GM21737 (cell line): ENCODE data around the gene PDGFA.

Source experiments
- ATAC-seq: cut with Tn5 transposase; IDR thresholded peaks from one replicate; pipeline ENCODE4 v1.9.1; 2021; ENCODE audit warnings: mild to moderate bottlenecking, moderate library complexity; ENCODE audit not compliant: unreplicated experiment

Gene PDGFA

GRCh38 chr7:505171-505570 lies 14.5 kb downstream of the PDGFA start:
- no peak for ATAC-seq

- no peak for ATAC-seq
Measured at GRCh38 chr7:504221-505111, 15.2 kb downstream of the PDGFA start.

GRCh38 chr7:503575-504111 lies 16.0 kb downstream of the PDGFA start:
- ATAC-seq = no peak

GRCh38 chr7:502296-502695 lies 17.4 kb downstream of the PDGFA start:
- no peak for ATAC-seq

GRCh38 chr7:501526-501925 lies 18.1 kb downstream of the PDGFA start:
- ATAC-seq = no peak

GRCh38 chr7:500521-501420 lies 18.9 kb downstream of the PDGFA start:
- ATAC-seq = no peak

GRCh38 chr7:499853-500485 lies 19.7 kb downstream of the PDGFA start:
- no peak for ATAC-seq

- no peak for ATAC-seq
Measured at GRCh38 chr7:498678-499641, 20.7 kb downstream of the PDGFA start.

- no peak for ATAC-seq
Measured at GRCh38 chr7:497946-498655, 21.5 kb downstream of the PDGFA start.

GRCh38 chr7:497346-497745 lies 22.3 kb downstream of the PDGFA start:
- no peak for ATAC-seq

- ATAC-seq = no peak
Measured at GRCh38 chr7:496528-497295, 22.9 kb downstream of the PDGFA start.

GRCh38 chr7:495761-496321 lies 23.8 kb downstream of the PDGFA start:
- ATAC-seq = no peak

GRCh38 chr7:495326-495725 lies 24.3 kb downstream of the PDGFA start:
- ATAC-seq = no peak

- no peak for ATAC-seq
Measured at GRCh38 chr7:494906-495305, 24.7 kb downstream of the PDGFA start.

GRCh38 chr7:494259-494687 lies 25.4 kb downstream of the PDGFA start:
- ATAC-seq = no peak

GRCh38 chr7:493661-494251 lies 25.9 kb downstream of the PDGFA start:
- ATAC-seq = no peak

GRCh38 chr7:492714-493065 lies 27.0 kb downstream of the PDGFA start:
- no peak for ATAC-seq
